DOHH2 (cell line): ENCODE results near the gene CIB4.

Source experiments
- EZH2phosphoT487 ChIP-seq: fragments of 200-600 bp; sonication (generic); IDR thresholded peaks from 2 replicates; pipeline ENCODE4 v1.6.1; 2017; ENCODE audit warnings: borderline replicate concordance, mild to moderate bottlenecking, antibody characterized with exemption, low read length, moderate library complexity, mixed read lengths
- TF ChIP-seq, protein P1 (sequence below): fragments of 200-600 bp; sonication (generic); IDR thresholded peaks from one replicate; pipeline ENCODE4 v1.5.1; 2014; ENCODE audit warnings: antibody characterized with exemption, mild to moderate bottlenecking, low read depth, low read length; ENCODE audit not compliant: poor library complexity, severe bottlenecking

DNA sequence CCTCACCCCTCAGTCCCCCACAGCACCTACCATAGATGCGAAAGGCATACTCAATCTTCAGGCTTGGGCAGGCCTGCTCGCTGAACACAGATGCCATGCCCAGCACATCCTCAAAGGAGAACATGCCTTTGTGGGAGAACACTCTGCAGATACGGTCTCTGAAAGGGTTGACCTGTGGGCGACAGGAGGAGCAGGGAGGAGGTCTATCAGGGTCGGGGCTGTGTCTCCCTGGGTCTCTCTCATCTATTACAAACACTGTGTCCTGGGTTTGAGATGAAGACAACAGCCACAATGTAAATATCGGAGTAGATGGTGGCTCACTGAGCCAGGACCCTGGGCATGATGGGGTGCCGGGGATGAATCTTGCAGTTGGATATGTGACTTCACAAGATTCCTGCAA lies 46.0 kb downstream of the CIB4 start:
- TF ChIP-seq, protein P1, sequence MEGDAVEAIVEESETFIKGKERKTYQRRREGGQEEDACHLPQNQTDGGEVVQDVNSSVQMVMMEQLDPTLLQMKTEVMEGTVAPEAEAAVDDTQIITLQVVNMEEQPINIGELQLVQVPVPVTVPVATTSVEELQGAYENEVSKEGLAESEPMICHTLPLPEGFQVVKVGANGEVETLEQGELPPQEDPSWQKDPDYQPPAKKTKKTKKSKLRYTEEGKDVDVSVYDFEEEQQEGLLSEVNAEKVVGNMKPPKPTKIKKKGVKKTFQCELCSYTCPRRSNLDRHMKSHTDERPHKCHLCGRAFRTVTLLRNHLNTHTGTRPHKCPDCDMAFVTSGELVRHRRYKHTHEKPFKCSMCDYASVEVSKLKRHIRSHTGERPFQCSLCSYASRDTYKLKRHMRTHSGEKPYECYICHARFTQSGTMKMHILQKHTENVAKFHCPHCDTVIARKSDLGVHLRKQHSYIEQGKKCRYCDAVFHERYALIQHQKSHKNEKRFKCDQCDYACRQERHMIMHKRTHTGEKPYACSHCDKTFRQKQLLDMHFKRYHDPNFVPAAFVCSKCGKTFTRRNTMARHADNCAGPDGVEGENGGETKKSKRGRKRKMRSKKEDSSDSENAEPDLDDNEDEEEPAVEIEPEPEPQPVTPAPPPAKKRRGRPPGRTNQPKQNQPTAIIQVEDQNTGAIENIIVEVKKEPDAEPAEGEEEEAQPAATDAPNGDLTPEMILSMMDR = no peak
- no peak for TF ChIP-seq EZH2phosphoT487
